GM12865 (cell line): ENCODE measurements around the gene CNTROB.

ENCODE experiments used
- DNase-seq: peaks from one replicate; pipeline ENCODE4 v3.0.0; 2010; ENCODE audit warnings: low read depth
- H3K4me3 ChIP-seq: 2 replicates; pipeline ENCODE4 v1.5.1; 2011; ENCODE audit warnings: mild to moderate bottlenecking, low read depth, low read length, control low read depth
- TF ChIP-seq, protein P1 (sequence below): IDR thresholded peaks from 2 replicates; pipeline ENCODE4 v1.5.1; 2011; ENCODE audit warnings: low read length, control low read depth, low read depth, inconsistent platforms; ENCODE audit not compliant: insufficient read depth; ENCODE audit errors: missing control alignments

Gene CNTROB

DNA sequence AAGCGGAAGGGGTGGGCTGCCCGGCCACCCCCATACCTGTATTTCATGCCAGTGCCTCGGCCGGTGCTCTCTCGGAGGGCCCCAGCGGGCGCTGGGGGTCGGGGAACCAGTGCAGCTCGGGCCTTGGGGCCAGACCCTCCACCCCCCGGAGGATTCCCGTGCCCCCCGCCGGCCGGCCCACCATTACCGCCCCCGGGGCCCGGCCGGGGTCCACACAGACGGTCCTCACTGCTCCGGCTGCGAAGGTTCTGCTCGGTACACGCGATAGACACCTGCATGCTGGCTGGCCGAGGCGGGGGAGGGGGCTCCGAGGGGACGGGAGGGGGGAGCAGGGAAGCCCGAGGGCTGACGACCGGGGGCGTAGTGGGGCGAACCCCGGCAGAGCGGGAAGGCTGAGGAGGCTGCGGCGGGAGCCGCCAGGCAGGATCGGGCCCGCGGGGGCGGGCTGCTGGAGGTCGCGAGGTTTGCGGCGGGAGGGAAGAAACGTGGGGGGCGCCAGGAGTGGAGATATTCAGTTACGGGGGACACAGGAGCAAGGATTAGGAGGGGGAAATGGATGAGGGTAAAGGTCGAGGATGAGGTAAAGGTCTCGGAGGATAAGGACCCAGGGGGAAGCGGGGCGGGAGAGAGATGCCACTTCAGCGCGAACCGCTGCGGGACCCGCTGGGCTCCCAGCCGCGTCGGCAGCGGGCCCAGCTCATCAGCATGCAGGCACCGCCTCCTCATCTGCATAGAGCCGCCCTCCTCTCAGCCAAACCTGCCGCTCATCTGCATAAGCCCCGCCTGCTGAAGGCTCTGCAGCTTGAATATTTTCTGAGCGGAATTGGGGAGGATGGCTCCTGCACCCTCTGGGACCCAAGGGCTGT is 2.6 kb upstream of the CNTROB start, which contains the start of gene KCNAB3:
Gene KCNAB3, minus strand, starts transcription at position 699 of the 866 bp plus-strand sequence. Its CDS starts 421 bp downstream, at position 278.
- peak; percentile 84 for DNase-seq

DNA sequence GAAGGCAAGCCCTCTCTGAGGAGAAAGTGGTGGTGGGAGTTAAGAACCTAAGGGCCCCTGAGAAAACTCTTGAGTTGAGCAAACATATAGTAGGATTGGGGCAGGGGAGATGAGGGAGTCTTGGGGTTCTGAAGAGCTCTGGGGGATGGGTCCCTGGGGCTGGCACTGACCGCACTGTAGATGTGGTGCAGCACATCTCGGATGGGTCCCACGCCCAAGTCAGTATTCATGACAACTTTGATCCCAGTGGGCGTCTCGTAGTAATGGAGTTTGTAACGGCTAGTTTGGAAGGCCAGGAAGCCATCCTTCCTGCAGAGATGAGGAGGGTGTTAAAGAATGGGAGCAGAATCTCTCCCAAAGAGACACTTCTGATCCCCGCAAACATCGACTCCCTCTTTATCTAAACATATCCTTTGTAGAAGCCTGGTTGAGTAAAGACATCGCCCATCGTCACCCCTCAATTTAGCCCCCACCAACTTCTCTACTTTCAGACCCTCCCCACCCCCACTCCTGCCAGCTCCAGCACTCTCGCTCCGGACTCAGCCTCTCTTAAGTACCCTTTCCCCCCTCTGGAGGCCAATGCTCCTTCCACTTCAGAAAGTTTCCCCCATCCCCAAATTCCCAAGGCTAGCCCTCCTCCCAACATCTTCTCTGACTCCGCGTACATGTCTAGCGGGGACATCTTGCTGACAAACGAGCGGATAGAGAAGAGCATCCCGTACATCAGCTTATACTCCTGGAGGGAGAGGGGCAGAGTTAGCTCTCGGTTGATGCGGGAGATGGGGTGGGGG is 970 bp upstream of the CNTROB start:
- DNase-seq: peak; percentile 19
- H3K4me3 ChIP-seq: peak overlapping the region; percentile 74
- TF ChIP-seq, protein P1, sequence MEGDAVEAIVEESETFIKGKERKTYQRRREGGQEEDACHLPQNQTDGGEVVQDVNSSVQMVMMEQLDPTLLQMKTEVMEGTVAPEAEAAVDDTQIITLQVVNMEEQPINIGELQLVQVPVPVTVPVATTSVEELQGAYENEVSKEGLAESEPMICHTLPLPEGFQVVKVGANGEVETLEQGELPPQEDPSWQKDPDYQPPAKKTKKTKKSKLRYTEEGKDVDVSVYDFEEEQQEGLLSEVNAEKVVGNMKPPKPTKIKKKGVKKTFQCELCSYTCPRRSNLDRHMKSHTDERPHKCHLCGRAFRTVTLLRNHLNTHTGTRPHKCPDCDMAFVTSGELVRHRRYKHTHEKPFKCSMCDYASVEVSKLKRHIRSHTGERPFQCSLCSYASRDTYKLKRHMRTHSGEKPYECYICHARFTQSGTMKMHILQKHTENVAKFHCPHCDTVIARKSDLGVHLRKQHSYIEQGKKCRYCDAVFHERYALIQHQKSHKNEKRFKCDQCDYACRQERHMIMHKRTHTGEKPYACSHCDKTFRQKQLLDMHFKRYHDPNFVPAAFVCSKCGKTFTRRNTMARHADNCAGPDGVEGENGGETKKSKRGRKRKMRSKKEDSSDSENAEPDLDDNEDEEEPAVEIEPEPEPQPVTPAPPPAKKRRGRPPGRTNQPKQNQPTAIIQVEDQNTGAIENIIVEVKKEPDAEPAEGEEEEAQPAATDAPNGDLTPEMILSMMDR: no peak

More for the DNA sequence above, 2.6 kb upstream of the CNTROB start, which contains the start of gene KCNAB3:
- TF ChIP-seq, protein P1: no peak
- H3K4me3 ChIP-seq: no peak within 1 kb of the TSS

DNA sequence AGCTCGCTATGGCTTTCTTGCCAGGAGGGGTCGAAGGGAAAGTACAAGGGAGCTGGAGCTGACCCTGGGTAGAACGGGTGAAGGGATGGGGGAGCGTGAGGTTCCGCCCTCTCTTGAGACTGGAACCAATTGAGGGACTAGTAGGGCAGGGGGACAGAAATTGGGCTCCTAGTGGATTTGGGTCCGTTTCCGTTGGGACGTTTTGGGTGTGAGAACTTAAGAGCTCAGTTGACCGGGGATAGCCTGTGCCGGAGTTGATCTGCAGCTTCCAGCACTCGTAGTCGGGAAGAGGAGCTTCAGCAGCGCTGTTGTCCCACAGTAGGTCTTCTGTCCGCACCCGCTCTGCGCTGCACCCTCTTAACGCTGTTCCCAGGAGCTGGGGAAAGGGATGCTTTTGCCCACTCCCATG is 481 bp downstream of the CNTROB start:
- TF ChIP-seq, protein P1: no peak
- DNase-seq: peak; percentile 55

DNA sequence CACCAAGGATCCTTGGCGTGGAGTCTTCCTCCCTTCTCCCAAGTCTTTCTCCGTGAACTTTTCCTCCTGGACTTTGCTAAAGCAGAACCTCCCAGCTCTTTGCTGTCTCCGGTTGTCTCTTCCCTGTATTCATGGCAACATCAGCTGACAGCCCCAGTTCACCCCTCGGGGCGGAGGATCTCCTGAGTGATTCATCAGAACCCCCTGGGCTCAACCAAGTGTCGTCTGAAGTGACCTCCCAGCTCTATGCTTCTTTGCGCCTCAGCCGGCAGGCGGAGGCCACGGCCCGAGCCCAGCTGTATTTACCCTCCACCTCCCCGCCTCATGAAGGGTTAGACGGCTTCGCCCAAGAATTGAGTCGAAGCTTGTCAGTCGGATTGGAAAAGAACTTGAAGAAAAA is 943 bp downstream of the CNTROB start:
- DNase-seq: peak; percentile 50
- H3K4me3 ChIP-seq: peak overlapping the region; percentile 74
- TF ChIP-seq, protein P1: no peak

More for the DNA sequence above, 481 bp downstream of the CNTROB start:
- H3K4me3 ChIP-seq: peak overlapping the region; percentile 74

DNA sequence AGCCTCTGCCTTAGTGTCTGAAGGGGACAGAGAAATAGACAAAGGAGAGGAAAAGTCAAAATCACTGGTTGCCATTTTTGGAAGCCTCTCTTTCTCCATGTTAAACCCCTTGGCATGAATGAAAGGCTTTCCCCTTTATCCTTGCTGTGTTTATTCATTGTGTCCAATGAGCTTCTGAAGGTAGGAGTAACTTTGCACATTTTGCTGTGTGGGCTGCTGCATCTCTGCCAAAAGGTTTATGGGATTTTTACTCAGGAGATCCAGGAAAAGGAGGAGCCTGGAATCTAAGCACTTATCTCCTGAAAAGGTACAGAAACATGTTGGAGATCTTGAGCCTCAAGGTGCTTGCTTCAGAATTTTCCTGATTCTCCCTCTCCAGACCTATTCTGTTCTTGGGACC is 3.9 kb downstream of the CNTROB start:
- TF ChIP-seq, protein P1: no peak
- no peak overlapping the region for H3K4me3 ChIP-seq
- no peak for DNase-seq

DNA sequence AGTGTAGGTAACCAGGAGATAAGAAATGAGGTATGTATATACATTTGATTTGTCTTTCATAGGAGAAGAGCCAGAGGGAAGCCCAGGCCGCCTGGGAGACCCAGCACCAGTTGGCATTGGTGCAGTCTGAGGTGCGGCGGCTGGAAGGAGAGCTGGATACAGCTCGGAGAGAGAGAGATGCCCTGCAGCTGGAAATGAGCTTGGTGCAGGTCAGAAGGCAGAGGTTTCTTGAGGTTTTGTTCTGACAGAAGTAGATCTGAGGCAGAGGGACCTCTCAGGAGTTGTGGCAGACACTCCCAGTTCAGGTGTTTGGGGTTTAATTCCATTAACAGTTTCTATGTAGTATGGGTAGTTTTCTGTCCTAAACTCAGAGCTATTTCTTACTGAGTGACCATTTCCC is 8.0 kb downstream of the CNTROB start:
- DNase-seq: no peak
- TF ChIP-seq, protein P1: no peak
- H3K4me3 ChIP-seq: no peak overlapping the region
